HepG2 (cell line): ENCODE results near the gene NEMP2. TPM values are rescaled to one million over a fixed set of nuclear protein-coding genes. Genes with fewer than 3 reads are reported as not detected.

ENCODE experiments used
- ATAC-seq: fragments of 200-7000 bp; cut with Tn5 transposase; 3 replicates; pipeline ENCODE4 v1.9.1; 2020; ENCODE audit warnings: mild to moderate bottlenecking, moderate library complexity
- BruUV-seq: library from RNA; stranded (reverse); fragments of 400-500 nt; replicated peaks from 2 replicates; lab custom pipeline; 2021; lab: Mats Ljungman, UMichigan
- CTCF ChIA-PET: fragments of 300-600 bp; formaldehyde crosslinking; extraction: SDS; loops from one replicate; lab custom pipeline; 2021; ENCODE audit warnings: low total read pairs, inconsistent platforms, low intra/inter-chr PET ratio; lab: Yijun Ruan, JAX
- POLR2A ChIA-PET: fragments of 350-600 bp; sonication (Branson Sonifier 250); formaldehyde crosslinking; loops from one replicate; lab custom pipeline; 2020; ENCODE audit warnings: antibody characterized with exemption, inconsistent platforms; lab: Yijun Ruan, JAX
- DNase-seq: peaks from one replicate; pipeline ENCODE4 v3.0.0-alpha.2; 2015; ENCODE audit warnings: low spot score
- FAIRE-seq: peaks from 3 replicates; lab custom pipeline; 2011; peaks lifted over from hg19 to GRCh38; lab: Jason Lieb, UNC
- H2AFZ ChIP-seq: one replicate; pipeline ENCODE4 v1.6.1; 2011; ENCODE audit warnings: low read length, inconsistent platforms
- H3K27ac ChIP-seq: fragments of 300-600 bp; 3 replicates; pipeline ENCODE4 v1.8.0; 2011; ENCODE audit warnings: mixed run types, mild to moderate bottlenecking, mixed read lengths, low read length, inconsistent platforms; ENCODE audit not compliant: insufficient read depth; ENCODE audit errors: extremely low read length
- H3K27me3 ChIP-seq, 2 experiments: fragments of 200-600 bp in 1 of 2; 2 replicates in 1 of 2; 3 replicates in 1 of 2; pipeline versions ENCODE4 v1.6.0 to v1.8.0; 2011; ENCODE audit warnings: low read length in 2 of 2, mild to moderate bottlenecking in 2 of 2, moderate library complexity in 2 of 2, inconsistent platforms in 1 of 2; ENCODE audit not compliant: insufficient read depth in 2 of 2, control insufficient read depth in 1 of 2
- H3K36me3 ChIP-seq, 2 experiments: fragments of 200-600 bp in 1 of 2; replicated peaks in 1 of 2; 2 replicates in 1 of 2; 3 replicates in 1 of 2; pipeline versions ENCODE4 v1.5.1 to v1.8.0; 2011; ENCODE audit warnings: low read length in 2 of 2, inconsistent platforms in 1 of 2; ENCODE audit not compliant: insufficient read depth in 2 of 2, control insufficient read depth in 1 of 2
- H3K4me1 ChIP-seq: 2 replicates; pipeline ENCODE4 v1.5.1; 2012; ENCODE audit warnings: low read length, inconsistent platforms; ENCODE audit not compliant: insufficient read depth
- H3K4me2 ChIP-seq: 2 replicates; pipeline ENCODE4 v1.6.0; 2011; ENCODE audit warnings: low read depth, low read length, inconsistent platforms
- H3K4me3 ChIP-seq, 3 experiments: fragments of 200-600 bp in 1 of 3; sonication (generic), shearing (Covaris generic) in 1 of 3; replicated peaks in 1 of 3; 2 replicates each; pipeline ENCODE4 v1.5.1; 2011 to 2016; ENCODE audit warnings: low read length in 3 of 3, inconsistent platforms in 2 of 3, low read depth in 2 of 3, mild to moderate bottlenecking in 2 of 3, control low read depth in 1 of 3, mixed read lengths in 1 of 3; ENCODE audit not compliant: insufficient read depth in 1 of 3
- H3K79me2 ChIP-seq: one replicate; pipeline ENCODE4 v1.6.1; 2011; ENCODE audit warnings: low read length, inconsistent platforms; ENCODE audit not compliant: insufficient read depth
- H3K9ac ChIP-seq: 2 replicates; pipeline ENCODE4 v1.6.0; 2011; ENCODE audit warnings: mild to moderate bottlenecking, low read depth, low read length, inconsistent platforms; ENCODE audit not compliant: insufficient read depth
- H3K9me3 ChIP-seq: 2 replicates; pipeline ENCODE4 v1.5.1; 2012; ENCODE audit warnings: mild to moderate bottlenecking, low read length
- H4K20me1 ChIP-seq: 2 replicates; pipeline ENCODE4 v1.6.0; 2011; ENCODE audit warnings: inconsistent platforms, mild to moderate bottlenecking, low read length, moderate library complexity; ENCODE audit not compliant: insufficient read depth
- GATAD1 ChIP-seq: IDR thresholded peaks from 2 replicates; pipeline ENCODE4 v1.6.1; 2016; ENCODE audit warnings: missing genetic modification reagents, missing compliant biosample characterization
- NFIC ChIP-seq: IDR thresholded peaks from 2 replicates; pipeline ENCODE4 v1.6.1; 2012; ENCODE audit warnings: mild to moderate bottlenecking, low read length, inconsistent platforms
- RFXAP ChIP-seq: sonication (generic); formaldehyde crosslinking; IDR thresholded peaks from 2 replicates; pipeline ENCODE4 v1.4.0; 2020; ENCODE audit warnings: missing genetic modification reagents, borderline replicate concordance
- SAFB2 ChIP-seq: sonication (generic); formaldehyde crosslinking; IDR thresholded peaks from 2 replicates; pipeline ENCODE4 v1.5.1; 2020; ENCODE audit warnings: missing genetic modification reagents, low read depth, mild to moderate bottlenecking, borderline replicate concordance
- SATB2 ChIP-seq: sonication (generic); formaldehyde crosslinking; IDR thresholded peaks from 2 replicates; pipeline ENCODE4 v1.5.0; 2020; ENCODE audit warnings: missing genetic modification reagents
- SIN3B ChIP-seq: fragments of 150-350 bp; IDR thresholded peaks from 2 replicates; pipeline ENCODE4 v1.6.1; 2014; ENCODE audit warnings: low read length
- TOE1 ChIP-seq: sonication (generic); formaldehyde crosslinking; IDR thresholded peaks from 2 replicates; pipeline ENCODE4 v1.4.0; 2020; ENCODE audit warnings: mild to moderate bottlenecking, missing genetic modification reagents
- TRIM22 ChIP-seq: fragments of 450-650 bp; IDR thresholded peaks from 2 replicates; pipeline ENCODE4 v1.6.1; 2017
- TRIM24 ChIP-seq: sonication (generic); formaldehyde crosslinking; IDR thresholded peaks from 2 replicates; pipeline ENCODE4 v1.8.0; 2022; ENCODE audit warnings: mild to moderate bottlenecking, missing genetic modification reagents
- ZNF142 ChIP-seq: sonication (generic); formaldehyde crosslinking; IDR thresholded peaks from 2 replicates; pipeline ENCODE4 v1.4.0; 2020; ENCODE audit warnings: missing genetic modification reagents
- ZNF143 ChIP-seq: sonication (generic); formaldehyde crosslinking; IDR thresholded peaks from 2 replicates; pipeline ENCODE4 v1.4.0; 2020; ENCODE audit warnings: missing genetic modification reagents
- ZNF747 ChIP-seq: sonication (generic); formaldehyde crosslinking; IDR thresholded peaks from 2 replicates; pipeline ENCODE4 v1.8.1; 2023; ENCODE audit warnings: missing genetic modification reagents, mild to moderate bottlenecking, borderline replicate concordance
- WGBS: methylation state at CpG from one replicate; pipeline ENCODE4 v1.1.6; 2017; ENCODE audit warnings: low lambda C conversion rate; 5-methylcytosine and 5-hydroxymethylcytosine counted together
- in situ Hi-C: cut with HindIII; loops from 2 replicates; pipeline ENCODE4 v1.10.0; 2017; ENCODE audit warnings: low pct_unique_long_range_greater_than_20kb; ENCODE audit not compliant: extremely low pct_ligation_motif_present
- intact Hi-C: fragments of 100-400 bp; cut with micrococcal nuclease; formaldehyde crosslinking; loops from one replicate; pipeline ENCODE4 v1.10.0; 2022; ENCODE audit not compliant: unreplicated experiment
- polyA plus RNA-seq, 8 experiments: library from polyadenylated mRNA; depleted of rRNA in 3 of 8; stranded (reverse) in 7 of 8; unstranded in 1 of 8; fragments of >200 nt; fragmentation: Illumina TruSeq in 4 of 8; extraction: Trizol in 4 of 8; gene quantifications; 2 replicates each; pipeline versions ENCODE4 v1.2.1 to v1.2.3, GENCODE V29; 2011 to 2016; ENCODE audit warnings: low read depth in 4 of 8, missing spikeins in 1 of 8, mixed read lengths in 1 of 8; ENCODE audit not compliant: insufficient read depth in 1 of 8
- total RNA-seq, 5 experiments: library from RNA; depleted of rRNA; stranded (reverse); fragments of >200 nt; fragmentation: Illumina TruSeq; extraction: Trizol; gene quantifications; 2 replicates each; pipeline ENCODE4 v1.2.3, GENCODE V29; 2016; ENCODE audit warnings: low read depth in 1 of 5

NEMP2 gene
- total and polyA plus RNA-seq, 2 of the 13 experiments (the other 11 are each of a cell fraction or from before 2014, with no cell fraction given): 2.4 to 9.8 TPM

- DNase-seq (no peak), FAIRE-seq (no peak), ATAC-seq (no peak)
- Histone ChIP-seq H3K4me2 (no peak overlapping the region), H3K4me3 (no peak overlapping the region), H3K27ac (no peak overlapping the region), H3K79me2 (no peaks in the 10 kb centered on the region), H3K4me1 (peaks cover 7% of the 10 kb centered on the region), H3K9ac (no peak overlapping the region), H4K20me1 (no peaks in the 10 kb centered on the region), H3K36me3 (no peaks in the 10 kb centered on the region), H3K9me3 (no peaks in the 10 kb centered on the region), H2AFZ (no peak overlapping the region), H3K27me3 (no peaks in the 10 kb centered on the region)
- CTCF ChIA-PET: no interaction called here
- POLR2A ChIA-PET: no interaction called here
- WGBS: 94% methylated on average over 3 of the region's 3 CpGs
- in situ Hi-C loops (loop anchor here (25.0 kb wide), 1 partner anchor 168 kb away; the partner anchor contains the start of gene INPP1), intact Hi-C loops (no loop called here)
- no peak for TF ChIP-seq RFXAP (CRISPR knock-in tag)
- no peak for TF ChIP-seq NFIC
- TF ChIP-seq SATB2: no peak
- no peak for TF ChIP-seq SAFB2 (CRISPR knock-in tag)
- TF ChIP-seq TRIM22: no peak
- no TSS peak for BruUV-seq
Observed at GRCh38 chr2:190504912-190505311, 29.6 kb downstream of the NEMP2 start.

- 87% methylated on average over 3 of the region's 3 CpGs for WGBS
- TF ChIP-seq ZNF142 (CRISPR knock-in tag) (no peak), TRIM24 (CRISPR knock-in tag) (no peak), ZNF143 (CRISPR knock-in tag) (no peak), TOE1 (CRISPR knock-in tag) (no peak), GATAD1 (CRISPR knock-in tag) (no peak), SIN3B (no peak), ZNF747 (CRISPR knock-in tag) (no peak)
Observed at GRCh38 chr2:190503088-190503487, 31.4 kb downstream of the NEMP2 start.

More at GRCh38 chr2:190503088-190503487, 31.4 kb downstream of the NEMP2 start:
- Histone ChIP-seq H3K4me2 (no peak overlapping the region), H3K36me3 (no peaks in the 10 kb centered on the region), H2AFZ (no peak overlapping the region), H3K27me3 (no peaks in the 10 kb centered on the region), H3K9ac (no peak overlapping the region), H3K9me3 (no peaks in the 10 kb centered on the region), H3K4me3 (no peak overlapping the region), H3K4me1 (peaks cover 15% of the 10 kb centered on the region), H3K27ac (no peak overlapping the region), H4K20me1 (no peaks in the 10 kb centered on the region), H3K79me2 (no peaks in the 10 kb centered on the region)
- ChIA-PET POLR2A (no interaction called here), CTCF (no interaction called here)
- no TSS peak for BruUV-seq
- in situ Hi-C loops: loop anchor here (25.0 kb wide), 1 partner anchor 166 kb away; the partner anchor contains the start of gene INPP1
- intact Hi-C loops: no loop called here
- ATAC-seq: no peak
- no peak for DNase-seq
- FAIRE-seq: no peak
